ENCODE measurements around the gene YKT6.

The YKT6 gene

GRCh38 chr7:44158873-44159631, 41.7 kb upstream of the YKT6 start:
- H2AFZ ChIP-seq (ENCODE audit: low read length): no peak overlapping the region
- H3K4me1 ChIP-seq (ENCODE audit: insufficient read depth, low read length, poor library complexity, severe bottlenecking): no peaks in the 10 kb centered on the region
- H4K20me1 ChIP-seq (ENCODE audit: insufficient read depth, low read length, poor library complexity, severe bottlenecking): no peaks in the 10 kb centered on the region
- H3K27me3 ChIP-seq (ENCODE audit: insufficient read depth, low read length, poor library complexity, severe bottlenecking): no peaks in the 10 kb centered on the region
- H3K4me2 ChIP-seq (ENCODE audit: low read depth, low read length, poor library complexity, severe bottlenecking): no peak overlapping the region
- no peaks in the 10 kb centered on the region for H3K79me2 ChIP-seq (ENCODE audit: insufficient read depth, low read length)
- H3K9ac ChIP-seq (ENCODE audit: low read depth, low read length, poor library complexity, severe bottlenecking): no peak overlapping the region
- no peaks in the 10 kb centered on the region for H3K36me3 ChIP-seq (ENCODE audit: insufficient read depth, low read length)
- TF ChIP-seq CTCF (conservative IDR thresholded peaks at IDR 0.05; ENCODE audit: low read length): no peak
- no peak for TF ChIP-seq EZH2phosphoT487 (IDR thresholded peaks at IDR 0.05; ENCODE audit: borderline replicate concordance)
- H3F3A ChIP-seq (ENCODE audit: low read depth): no peaks in the 10 kb centered on the region
- no peaks in the 10 kb centered on the region for H3K9me2 ChIP-seq (replicated peaks; ENCODE audit: low read depth, low read length)
- no peak overlapping the region for H3K4me3 ChIP-seq (ENCODE audit: low read length, poor library complexity, severe bottlenecking)
- H3K9me3 ChIP-seq (ENCODE audit: insufficient read depth, low read depth, low read length): no peaks in the 10 kb centered on the region

- no peaks in the 10 kb centered on the region for H3K36me3 ChIP-seq (ENCODE audit: insufficient read depth, low read length)
- no peaks in the 10 kb centered on the region for H4K20me1 ChIP-seq (ENCODE audit: insufficient read depth, low read length, poor library complexity, severe bottlenecking)
- no peak overlapping the region for H3K4me3 ChIP-seq (ENCODE audit: low read length, poor library complexity, severe bottlenecking)
- H3K9me2 ChIP-seq (replicated peaks; ENCODE audit: low read depth, low read length): no peaks in the 10 kb centered on the region
- H3K79me2 ChIP-seq (ENCODE audit: insufficient read depth, low read length): no peaks in the 10 kb centered on the region
- TF ChIP-seq CTCF (conservative IDR thresholded peaks at IDR 0.05; ENCODE audit: low read length) (no peak), EZH2phosphoT487 (IDR thresholded peaks at IDR 0.05; ENCODE audit: borderline replicate concordance) (no peak)
- no peaks in the 10 kb centered on the region for H3K4me1 ChIP-seq (ENCODE audit: insufficient read depth, low read length, poor library complexity, severe bottlenecking)
- H3K27me3 ChIP-seq (ENCODE audit: insufficient read depth, low read length, poor library complexity, severe bottlenecking): no peaks in the 10 kb centered on the region
- no peak overlapping the region for H3K4me2 ChIP-seq (ENCODE audit: low read depth, low read length, poor library complexity, severe bottlenecking)
- H3F3A ChIP-seq (ENCODE audit: low read depth): no peaks in the 10 kb centered on the region
- no peak overlapping the region for H2AFZ ChIP-seq (ENCODE audit: low read length)
- H3K9ac ChIP-seq (ENCODE audit: low read depth, low read length, poor library complexity, severe bottlenecking): no peak overlapping the region
- H3K9me3 ChIP-seq (ENCODE audit: insufficient read depth, low read depth, low read length): no peaks in the 10 kb centered on the region
Measured at GRCh38 chr7:44159824-44160630, 40.8 kb upstream of the YKT6 start.

GRCh38 chr7:44161371-44161770, 39.4 kb upstream of the YKT6 start:
- Histone ChIP-seq H3K4me2 (ENCODE audit: low read depth, low read length, poor library complexity, severe bottlenecking) (no peak overlapping the region), H2AFZ (ENCODE audit: low read length) (no peak overlapping the region), H3K36me3 (ENCODE audit: insufficient read depth, low read length) (no peaks in the 10 kb centered on the region), H3K9me2 (replicated peaks; ENCODE audit: low read depth, low read length) (no peaks in the 10 kb centered on the region), H3K9me3 (ENCODE audit: insufficient read depth, low read depth, low read length) (no peaks in the 10 kb centered on the region), H3F3A (ENCODE audit: low read depth) (no peaks in the 10 kb centered on the region), H3K9ac (ENCODE audit: low read depth, low read length, poor library complexity, severe bottlenecking) (no peak overlapping the region), H3K4me3 (ENCODE audit: low read length, poor library complexity, severe bottlenecking) (no peak overlapping the region), H4K20me1 (ENCODE audit: insufficient read depth, low read length, poor library complexity, severe bottlenecking) (no peaks in the 10 kb centered on the region), H3K27me3 (ENCODE audit: insufficient read depth, low read length, poor library complexity, severe bottlenecking) (no peaks in the 10 kb centered on the region), H3K4me1 (ENCODE audit: insufficient read depth, low read length, poor library complexity, severe bottlenecking) (no peaks in the 10 kb centered on the region), H3K79me2 (ENCODE audit: insufficient read depth, low read length) (no peaks in the 10 kb centered on the region)
- TF ChIP-seq EZH2phosphoT487 (IDR thresholded peaks at IDR 0.05; ENCODE audit: borderline replicate concordance) (no peak), CTCF (conservative IDR thresholded peaks at IDR 0.05; ENCODE audit: low read length) (no peak)
